Kidney tubule cell (primary cell): ENCODE data around the gene LUC7L.
A peak's percentile ranks its signal among the peaks of the same experiment; 100 is the strongest.
"Not testable (repeated sequence)": the region's sequence is repeated elsewhere in the genome, so short reads cannot be mapped to it uniquely, and the experiment has no call there.

ENCODE experiments used
- DNase-seq: peaks from one replicate; pipeline ENCODE4 v3.0.0-alpha.2; 2018; ENCODE audit warnings: low spot score

LUC7L gene

DNA sequence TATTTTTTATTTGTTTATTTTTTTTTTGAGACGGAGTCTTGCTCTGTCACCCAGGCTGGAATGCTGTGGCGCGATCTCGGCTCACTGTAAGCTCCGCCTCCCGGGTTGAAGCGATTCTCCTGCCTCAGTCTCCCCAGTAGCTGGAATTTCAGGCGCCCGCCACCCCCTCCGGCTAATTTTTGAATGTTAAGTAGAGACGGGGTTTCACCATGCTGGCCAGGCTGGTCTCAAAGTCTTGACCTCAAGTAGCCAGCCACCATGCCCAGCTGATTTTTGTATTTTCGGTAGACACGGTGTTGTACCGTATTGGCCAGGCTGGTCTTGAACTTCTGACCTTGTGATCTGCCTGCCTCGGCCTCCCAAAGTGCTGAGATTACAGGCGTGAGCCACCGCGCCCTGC is 1.1 kb upstream of the LUC7L start:
- not testable (repeated sequence) for DNase-seq

GRCh38 chr16:229731-230281 is 557 bp upstream of the LUC7L start:
- no peak for DNase-seq

DNA sequence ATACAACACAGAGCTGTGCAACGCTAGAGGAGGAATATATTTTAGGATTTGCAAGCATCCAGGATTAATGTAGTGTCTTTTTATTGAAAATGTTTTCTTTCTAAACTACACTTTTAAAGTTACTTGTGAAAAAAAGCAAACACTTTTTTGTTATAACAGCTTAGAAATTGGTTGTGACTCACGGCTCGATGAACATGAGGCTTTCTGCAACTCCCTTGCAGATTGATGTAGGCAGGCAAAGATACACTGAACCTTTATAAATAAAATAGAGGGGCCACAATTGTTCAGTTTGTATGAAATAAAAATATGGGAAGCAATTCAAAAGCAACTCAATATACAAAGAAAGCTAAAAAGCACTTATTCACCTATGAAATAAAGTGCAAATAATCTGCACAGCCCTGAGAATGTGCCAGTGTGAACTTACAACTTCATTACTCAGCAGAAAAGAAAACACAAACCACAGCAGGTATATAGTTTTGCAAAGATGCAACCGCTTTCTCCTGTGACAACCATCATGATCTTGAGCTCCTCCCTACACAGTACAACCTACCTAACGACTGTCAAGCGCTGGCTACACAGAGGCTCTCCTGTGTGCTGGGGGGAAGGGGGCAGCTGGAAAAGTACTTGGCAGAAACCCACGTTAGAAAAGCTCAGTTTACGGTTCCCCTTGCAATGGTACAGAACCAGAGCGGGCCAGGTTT is 948 bp downstream of the LUC7L start:
- peak; percentile 33 for DNase-seq

- DNase-seq: no peak
Observed at GRCh38 chr16:220021-220420, 9.2 kb downstream of the LUC7L start.

GRCh38 chr16:212999-213398 is 16.2 kb downstream of the LUC7L start:
- peak; percentile 33 for DNase-seq

- not testable (repeated sequence) for DNase-seq
Observed at GRCh38 chr16:211631-212180, 17.5 kb downstream of the LUC7L start.

DNA sequence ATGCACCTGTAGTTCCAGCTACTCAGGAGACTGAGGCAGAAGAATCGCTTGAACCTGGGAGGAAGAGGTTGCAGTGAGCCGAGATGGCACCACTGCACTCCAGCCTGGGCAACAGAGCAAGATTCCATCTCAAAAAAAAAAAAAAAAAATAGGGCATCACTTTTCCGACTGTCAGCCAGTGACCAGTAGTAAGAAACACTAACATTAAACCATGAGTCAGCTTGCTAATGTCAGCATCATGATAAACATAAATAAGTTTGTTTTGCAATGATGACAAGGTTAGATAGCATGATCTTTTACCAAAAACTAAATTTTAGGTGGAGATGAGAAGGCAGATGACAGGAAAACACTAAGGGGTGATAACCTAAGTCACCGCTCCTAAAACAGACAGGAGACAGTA is 19.9 kb downstream of the LUC7L start:
- DNase-seq: not testable (repeated sequence)

- DNase-seq: not testable (repeated sequence)
Observed at GRCh38 chr16:204046-204445, 25.2 kb downstream of the LUC7L start.

DNA sequence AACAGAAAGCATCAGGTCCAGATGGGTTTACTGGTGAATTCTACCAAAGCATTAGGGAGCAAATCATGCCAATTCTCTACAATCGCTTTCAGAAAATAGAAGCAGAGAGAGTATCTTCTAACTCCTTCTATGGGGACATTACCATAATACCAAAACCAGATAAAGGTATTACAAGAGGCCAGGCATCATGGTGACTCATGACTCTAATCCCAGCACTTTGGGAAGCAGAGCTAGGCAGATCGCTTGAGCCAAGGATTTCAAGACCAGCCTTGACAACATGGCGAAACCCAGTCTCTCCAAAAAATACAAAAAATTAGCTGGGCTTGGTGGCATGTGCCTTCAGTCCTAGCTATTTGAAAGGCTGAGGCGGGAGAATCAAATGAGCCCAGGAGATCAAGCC is 26.0 kb downstream of the LUC7L start:
- DNase-seq: no peak

- DNase-seq: peak; percentile 76
Observed at GRCh38 chr16:200388-200787, 28.9 kb downstream of the LUC7L start.

- DNase-seq: no peak
Observed at GRCh38 chr16:194516-194915, 34.7 kb downstream of the LUC7L start.

DNA sequence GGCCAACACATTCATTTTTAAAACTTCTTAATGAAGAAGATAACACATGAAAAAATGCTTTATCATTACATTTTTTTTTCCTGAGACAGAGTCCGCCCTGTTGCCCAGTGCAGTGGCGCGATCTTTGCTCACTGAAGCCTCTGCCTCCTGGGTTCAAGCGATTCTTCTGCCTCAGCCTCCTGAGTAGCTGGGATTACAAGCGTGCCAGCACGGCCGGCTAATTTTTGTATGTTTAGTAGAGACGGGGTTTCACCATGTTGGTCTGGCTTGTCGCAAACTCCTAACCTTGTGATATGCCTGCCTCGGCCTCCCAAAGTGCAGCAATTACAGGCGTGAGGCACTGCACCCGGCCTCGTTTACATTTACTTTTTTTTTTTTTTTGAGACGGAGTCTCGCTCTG is 35.8 kb downstream of the LUC7L start:
- no peak for DNase-seq

GRCh38 chr16:192686-193085 is 36.6 kb downstream of the LUC7L start:
- no peak for DNase-seq

GRCh38 chr16:191831-192230 is 37.4 kb downstream of the LUC7L start:
- DNase-seq: no peak

- DNase-seq: no peak
Observed at GRCh38 chr16:189604-190186, 39.6 kb downstream of the LUC7L start.

GRCh38 chr16:188674-189073 is 40.6 kb downstream of the LUC7L start:
- peak; percentile 9 for DNase-seq

- no peak for DNase-seq
Observed at GRCh38 chr16:187330-187729, 41.9 kb downstream of the LUC7L start.

DNA sequence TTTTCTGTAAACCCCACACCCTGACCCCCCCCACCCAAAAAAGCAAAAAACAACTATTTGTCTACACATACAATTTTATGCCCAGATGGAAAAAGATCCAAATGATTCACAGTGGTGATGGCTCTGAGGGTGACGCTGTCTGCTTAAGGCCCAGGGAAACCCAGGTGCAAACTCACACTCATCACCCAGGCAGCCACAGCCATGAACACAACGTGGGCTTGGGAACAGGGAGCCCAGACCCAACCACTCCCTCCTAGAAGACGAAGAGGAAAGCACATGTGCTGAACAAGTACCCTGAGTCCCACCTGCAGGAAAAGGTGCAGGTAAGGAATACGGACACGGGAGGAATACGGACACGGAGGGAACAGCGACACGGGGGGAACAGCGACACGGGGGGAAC is 43.6 kb downstream of the LUC7L start:
- DNase-seq: no peak

DNA sequence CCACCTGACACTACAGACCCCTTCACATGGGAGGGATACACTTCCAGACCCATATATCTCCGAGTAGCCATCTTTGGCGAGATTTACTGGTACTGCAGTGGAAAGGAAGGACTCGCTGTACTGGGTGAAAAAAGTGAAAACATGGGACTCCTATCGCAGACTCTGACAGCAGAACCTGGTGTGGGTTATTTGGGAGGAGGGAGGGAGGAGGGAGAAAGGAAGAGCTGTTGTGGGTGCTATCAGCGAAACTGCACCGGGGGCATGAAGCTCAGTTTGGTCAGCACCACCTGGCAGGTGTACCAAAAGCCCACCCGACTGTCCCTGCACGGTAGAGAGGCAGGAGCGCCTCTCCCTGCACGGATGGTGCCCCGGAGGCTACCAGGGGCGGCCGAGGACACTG is 44.0 kb downstream of the LUC7L start:
- DNase-seq: no peak

DNA sequence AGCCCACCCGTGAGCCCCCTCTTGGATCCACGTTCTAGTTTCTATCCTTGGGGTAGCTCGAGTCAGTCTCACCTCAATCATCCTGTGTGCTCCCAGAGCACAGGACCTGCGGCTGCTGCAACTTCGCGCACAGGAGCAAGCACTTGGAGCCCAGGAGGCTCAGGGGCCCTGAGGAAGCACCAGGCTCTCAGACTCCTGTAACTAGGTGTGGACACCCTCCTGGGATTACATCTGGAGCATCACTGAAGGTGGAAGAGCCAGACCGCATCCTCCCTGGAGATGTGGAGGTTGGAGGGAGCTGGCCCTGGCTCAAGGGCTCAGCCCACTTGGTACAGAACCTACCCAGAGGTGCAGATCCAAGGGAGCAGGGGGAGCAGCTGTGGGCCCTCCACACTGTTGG is 46.2 kb downstream of the LUC7L start:
- no peak for DNase-seq

- peak; percentile 9 for DNase-seq
Observed at GRCh38 chr16:181565-182021, 47.7 kb downstream of the LUC7L start.

GRCh38 chr16:180681-181564 is 48.3 kb downstream of the LUC7L start:
- DNase-seq: peak; percentile 77
